T-helper 1 cell treated with Interleukin-12 subunit alpha and Interleukin-12 subunit beta and Interleukin-4 antibody, amounts not matched to agents 30 ng/mL and 1 ng/mL, for 36 hours (primary cell): ENCODE results near the gene VAV2. TPM values are rescaled to one million over a fixed set of nuclear protein-coding genes. Genes with fewer than 3 reads are reported as not detected.

ENCODE experiments used
- intact Hi-C: fragments of 100-400 bp; cut with micrococcal nuclease; formaldehyde crosslinking; loops from one replicate; pipeline ENCODE4 v1.15.1; 2024
- total RNA-seq: library from RNA; stranded (reverse); gene quantifications from 2 replicates; pipeline ENCODE4 v1.2.3, GENCODE V29; 2022

VAV2 gene
- total RNA-seq, 1 donor from 2014 or later = 3.1 TPM

DNA sequence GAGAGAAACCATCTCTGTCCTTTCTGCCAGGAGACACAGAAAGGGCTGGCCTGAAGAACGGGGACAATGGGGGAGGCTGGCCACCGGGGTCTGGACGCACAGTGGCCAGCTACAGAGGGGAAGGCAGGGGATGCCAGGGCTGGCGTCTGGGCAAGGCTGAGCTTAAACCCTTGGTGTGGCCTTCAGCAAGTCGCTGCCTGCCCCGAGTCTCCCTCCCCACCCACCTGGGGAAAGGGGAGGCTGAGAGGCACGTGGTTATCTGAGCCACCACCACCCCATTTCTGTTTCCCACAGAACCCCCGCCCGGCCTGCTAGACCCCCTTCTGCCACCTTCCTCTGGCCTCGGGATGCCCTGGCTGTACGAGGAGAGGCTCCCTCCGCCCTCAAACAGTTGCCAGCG, 115.3 kb downstream of the VAV2 start:
- intact Hi-C loops = no loop called here

DNA sequence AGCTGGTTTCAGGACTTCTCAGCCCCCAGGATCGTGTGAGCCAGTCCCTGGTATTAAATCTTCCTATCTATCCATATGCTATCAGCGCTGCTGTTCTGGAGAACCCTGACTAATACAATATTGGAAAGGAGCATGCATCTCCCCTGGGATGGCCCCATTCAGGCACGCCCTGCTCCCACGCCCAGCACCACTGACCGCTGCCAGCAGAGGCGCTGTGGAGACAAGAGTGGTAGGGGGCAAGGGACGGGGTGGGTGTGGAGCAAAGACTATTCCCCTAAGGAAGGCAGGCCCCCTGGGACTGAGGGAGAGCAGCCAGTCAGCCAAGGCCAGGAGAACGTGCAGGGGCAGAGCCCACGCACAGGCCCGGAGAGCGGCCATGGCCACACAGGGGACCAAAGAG, 116.0 kb downstream of the VAV2 start:
- intact Hi-C loops = no loop called here

DNA sequence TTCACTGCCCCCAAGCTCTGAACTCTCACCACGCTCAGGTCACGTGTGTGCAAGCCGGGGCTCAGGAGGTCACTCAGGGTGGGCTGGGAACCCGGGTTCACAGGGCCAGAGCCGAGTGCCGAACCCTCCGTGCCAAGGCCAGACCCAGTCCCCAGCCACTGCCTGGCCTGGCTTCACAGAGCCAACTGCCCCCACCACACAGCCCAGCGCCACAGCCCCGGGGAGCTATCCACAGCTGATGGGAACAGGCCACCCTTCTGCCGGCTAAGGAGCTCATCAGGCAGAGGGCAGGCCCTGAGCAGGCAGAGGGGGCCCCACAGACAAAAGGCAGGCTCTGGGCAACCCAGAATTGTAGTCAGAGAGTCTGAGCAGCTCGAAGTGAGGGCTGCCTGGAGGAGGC, 117.0 kb downstream of the VAV2 start:
- intact Hi-C loops = no loop called here

DNA sequence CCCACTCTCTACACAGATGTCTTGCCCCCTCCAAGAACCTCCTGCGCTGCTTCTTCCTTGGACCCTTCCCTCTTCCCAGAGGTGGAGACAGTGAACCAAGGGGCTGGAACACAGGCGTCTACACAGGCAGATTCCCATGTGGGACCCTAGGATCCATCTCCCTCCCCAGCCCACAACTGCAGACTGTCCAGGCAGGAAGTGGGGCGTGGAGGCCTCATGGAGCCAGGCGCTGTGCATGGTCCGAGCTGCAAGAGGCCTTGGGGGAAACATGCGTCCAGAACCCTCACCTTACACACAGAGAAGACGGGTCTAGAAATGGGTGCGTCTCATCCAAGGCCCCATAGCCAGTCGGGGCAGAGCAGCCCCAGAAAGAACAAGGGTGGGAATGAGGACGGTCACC, 117.5 kb downstream of the VAV2 start:
- intact Hi-C loops = no loop called here

DNA sequence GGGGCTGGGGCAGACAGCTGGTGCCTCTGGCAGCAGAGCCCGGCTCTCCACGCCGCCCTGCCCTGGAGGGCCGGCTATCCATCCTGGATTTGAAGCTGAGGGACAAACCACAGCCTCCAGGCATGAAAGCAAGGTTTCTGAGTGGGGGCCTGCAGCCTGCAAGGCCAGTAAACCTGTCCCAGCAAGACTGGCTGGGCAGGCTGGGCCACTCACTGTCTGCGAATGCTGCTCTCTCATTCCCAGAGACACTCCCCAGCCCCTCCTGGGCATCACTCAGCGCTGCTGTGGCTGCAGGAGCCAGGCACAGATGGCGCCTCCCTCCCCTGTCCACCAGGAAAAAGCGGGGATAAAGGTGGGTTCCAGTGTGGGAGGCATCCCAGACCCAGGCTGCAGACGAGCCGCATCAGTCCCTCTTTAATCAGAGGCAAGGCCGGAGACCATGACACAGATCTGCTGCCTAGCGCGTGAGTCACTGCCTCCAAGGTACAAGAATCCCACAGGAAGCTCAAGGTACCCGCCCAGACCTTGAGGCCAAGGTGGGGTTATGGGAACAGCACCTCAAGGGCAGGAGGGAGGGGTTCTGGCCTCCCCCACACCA, 118.0 kb downstream of the VAV2 start:
- intact Hi-C loops = no loop called here

DNA sequence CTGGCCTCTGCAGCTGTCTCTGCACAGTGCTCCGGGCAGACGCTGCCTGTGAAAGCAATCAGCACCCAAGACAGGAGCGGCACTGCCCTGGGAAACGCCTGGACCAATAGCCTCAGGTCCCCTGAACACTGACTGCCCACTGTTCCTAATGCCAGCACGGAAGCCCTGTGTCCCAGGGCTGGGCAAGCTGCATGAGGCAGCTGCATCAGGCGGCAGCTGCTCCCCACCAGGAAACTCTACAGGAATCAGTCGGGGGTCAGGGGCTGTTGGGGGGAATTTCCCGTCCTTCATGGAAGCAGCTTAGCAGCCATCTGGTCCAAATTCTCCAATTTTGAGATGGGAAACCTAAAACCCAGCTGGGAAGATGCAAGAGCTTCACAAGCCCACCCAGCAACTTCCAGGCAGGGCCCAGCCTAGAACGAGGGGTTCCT, 118.6 kb downstream of the VAV2 start:
- intact Hi-C loops = no loop called here

DNA sequence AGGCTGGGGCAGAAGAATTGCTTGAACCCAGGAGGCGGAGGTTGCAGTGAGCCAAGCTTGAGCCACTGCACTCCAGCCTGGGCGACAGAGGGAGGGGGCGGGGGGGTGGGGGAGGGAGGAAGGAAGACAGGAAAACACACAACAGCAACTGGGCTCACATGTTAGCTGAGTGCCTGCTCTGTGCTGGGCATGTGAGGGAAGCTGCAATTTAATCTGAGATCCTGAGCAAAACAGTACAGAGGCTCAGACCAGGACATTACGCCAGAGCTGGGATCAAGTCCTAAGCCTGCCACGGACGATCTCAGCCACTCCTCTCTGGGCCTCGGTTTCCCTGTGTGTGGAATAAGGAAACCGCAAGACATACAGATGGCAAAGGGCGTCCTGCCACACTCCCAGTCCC, 119.1 kb downstream of the VAV2 start:
- intact Hi-C loops = no loop called here

DNA sequence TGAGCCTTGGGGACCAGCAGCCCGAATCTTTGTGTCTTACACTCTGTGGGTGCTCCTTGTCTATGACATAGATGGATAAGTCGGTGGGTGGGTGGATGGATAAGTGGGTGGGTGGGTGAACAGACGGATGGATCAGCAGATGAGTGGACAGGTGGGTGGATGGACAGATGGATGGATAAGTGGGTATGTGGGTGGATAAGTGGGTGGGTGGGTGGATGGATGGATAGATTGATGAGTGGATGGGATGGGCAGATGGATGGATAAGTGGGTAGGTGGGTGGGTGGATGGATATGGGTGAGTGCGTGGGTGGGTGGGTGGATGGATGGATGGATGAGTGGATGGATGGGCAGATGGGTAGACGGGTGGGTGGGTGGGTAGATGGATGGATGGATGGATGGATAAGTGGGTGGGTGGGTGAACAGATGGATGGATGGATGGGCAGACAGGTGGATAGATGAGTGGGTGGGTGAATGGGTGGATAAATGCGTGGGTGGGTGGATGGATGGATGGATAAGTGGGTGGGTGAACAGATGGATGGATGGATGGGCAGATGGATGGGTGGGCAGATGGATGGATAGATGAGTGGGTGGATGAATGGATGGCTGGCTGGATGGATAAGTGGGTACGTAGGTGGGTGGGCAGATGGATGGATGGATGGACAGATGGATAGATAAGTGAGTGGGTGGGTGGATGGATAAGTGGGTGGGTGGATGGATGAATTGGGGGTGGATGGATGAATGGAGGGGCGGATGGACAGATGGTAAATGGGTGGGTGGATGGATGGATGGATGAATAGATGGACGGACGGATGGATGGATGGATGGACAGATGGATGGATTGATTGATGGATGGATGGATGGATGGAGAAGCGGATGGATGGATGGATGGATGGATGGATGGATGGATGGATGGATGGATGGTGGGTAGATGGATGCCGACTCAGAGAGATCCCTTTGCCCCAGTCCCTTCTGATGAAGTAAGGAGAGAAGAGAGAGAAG, 121.2 kb downstream of the VAV2 start:
- intact Hi-C loops = no loop called here

DNA sequence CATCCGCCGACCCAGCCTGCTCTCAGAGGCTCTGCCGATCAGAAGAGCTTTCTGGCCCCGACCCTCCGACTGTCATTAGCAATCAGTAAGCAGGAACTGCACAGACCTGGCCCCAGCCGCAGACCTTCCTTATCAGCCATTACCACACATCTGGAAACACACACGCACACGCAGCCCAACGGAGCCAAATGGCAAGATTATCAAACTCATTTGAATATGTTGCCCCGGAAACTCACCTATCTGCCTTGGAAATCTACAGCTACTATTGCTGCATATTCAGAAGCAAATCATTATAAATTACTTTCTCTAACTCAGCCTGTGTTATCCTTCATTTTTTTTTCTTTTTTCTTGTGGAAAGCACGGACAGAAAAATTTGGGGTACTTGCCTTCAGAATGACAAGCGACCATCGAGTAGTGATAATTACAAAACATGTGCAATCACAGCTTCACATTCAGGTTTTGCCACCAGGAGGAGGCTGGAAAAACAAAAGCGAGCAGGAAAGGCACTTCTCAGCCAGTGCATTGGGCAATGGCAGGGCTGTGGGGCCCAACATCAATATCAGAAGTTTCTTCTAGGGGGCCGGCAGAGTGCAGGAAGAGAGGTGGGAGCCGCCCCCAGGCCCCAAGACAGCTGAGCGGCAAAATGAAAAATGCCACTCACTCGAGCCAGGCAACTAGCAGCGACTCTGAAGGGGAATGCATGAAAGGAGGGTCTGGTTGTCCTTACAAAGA, 122.3 kb downstream of the VAV2 start:
- intact Hi-C loops = no loop called here

DNA sequence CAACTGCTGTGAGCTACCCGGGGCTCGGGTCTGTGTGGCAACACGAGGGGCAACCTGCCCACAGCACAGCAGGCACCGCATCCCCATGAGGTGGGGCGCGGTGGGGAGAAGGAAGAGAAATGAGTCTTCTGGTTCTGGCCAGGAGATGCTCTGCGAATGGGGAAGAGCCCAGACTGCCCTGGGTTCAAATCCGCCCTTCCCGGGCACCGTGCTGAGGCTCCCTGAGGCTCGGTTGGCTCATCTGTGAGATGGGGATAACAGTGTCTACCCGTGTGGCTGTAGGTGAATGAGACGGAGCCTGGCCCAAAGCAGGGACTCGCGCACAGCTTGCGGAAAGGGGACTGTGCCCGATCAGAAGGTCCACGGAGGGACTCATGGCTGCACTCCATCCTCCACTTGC, 123.9 kb downstream of the VAV2 start:
- intact Hi-C loops = no loop called here

DNA sequence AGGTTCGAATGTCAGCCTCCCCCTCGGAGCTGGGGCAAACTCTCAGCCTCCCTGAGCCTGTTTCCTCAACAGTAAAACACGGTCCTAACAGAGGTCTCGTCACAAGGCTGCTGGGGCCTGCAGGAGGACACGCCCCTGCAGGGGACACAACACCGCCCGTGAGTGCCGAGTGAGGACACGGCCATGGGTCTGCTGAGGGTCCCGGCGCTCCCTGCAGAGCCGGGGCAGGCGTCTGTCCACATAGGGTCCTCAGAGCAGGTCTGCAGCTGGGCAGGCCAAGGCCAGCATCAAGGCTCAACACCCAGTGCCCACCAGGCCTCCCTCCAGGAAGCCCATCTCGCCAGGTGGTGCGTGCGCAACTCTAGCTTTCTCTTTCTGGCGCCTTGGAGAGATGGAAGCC, 125.2 kb downstream of the VAV2 start:
- intact Hi-C loops = no loop called here

DNA sequence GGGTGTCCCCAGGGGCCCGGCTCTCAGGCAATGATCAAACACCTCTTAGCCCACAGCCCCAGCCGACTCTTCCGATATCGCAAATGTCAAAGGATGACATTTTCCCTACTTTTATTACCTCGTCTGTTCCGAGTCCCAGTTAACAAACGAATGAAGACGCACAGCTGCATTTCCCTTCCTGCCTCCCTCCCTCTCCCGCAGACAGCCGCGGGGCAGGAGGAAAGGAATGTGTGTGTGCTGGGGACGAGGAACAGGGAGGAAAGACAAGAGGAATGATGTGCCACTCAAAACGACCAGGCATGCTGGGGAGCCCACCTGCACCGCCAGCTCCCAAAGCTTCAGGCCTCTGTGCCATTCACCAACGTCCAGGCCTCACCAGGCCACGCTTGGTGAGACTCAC, 128.1 kb downstream of the VAV2 start:
- intact Hi-C loops = no loop called here

DNA sequence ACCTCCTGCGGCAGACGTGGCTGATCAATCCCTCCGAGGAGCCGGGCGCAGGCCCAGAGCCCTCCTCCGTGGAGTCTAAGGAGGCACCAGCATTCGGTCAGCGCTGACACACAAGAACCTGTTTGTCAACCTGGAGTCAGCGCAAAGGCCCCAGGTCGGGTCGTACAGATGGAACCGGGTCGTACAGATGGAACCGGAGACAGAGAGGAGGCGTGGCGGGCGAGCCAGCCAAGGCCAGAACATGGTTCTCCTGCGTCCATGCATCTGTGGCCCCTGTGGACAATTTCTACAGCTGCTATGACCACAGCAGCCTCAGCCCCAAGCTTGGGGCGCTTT, 128.9 kb downstream of the VAV2 start:
- intact Hi-C loops = no loop called here

DNA sequence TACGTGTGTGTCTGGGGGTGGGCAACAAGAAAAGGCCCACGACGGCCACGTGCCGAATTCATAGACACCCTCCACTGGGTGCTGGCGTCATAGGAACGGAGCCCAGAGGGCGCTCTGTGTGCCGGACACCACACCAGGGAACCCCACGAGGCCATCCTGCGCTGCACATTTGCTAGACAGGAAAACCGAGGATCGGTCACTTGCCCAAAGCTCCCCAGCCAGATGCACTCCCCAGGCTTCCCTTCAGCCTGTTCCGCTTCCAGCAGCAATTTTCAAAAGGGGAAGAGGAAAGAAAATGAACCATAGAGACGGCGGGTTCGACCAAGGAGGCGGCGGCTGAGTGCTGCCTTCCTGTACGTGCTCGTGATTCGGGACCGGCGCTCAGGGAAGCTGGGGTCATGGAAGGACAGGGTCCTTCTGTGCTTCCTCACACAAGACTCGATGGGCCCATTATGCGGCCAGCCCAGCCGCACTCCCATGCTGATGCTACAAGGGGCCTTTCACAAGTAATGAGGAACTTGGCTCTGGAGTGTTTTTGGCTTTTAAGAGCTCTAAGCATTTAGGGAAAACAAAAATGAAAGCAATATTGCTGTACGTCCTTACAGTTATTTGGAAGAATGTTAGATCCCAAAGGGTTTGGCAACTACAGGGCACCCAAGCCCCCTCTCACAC, 129.4 kb downstream of the VAV2 start:
- intact Hi-C loops = no loop called here

DNA sequence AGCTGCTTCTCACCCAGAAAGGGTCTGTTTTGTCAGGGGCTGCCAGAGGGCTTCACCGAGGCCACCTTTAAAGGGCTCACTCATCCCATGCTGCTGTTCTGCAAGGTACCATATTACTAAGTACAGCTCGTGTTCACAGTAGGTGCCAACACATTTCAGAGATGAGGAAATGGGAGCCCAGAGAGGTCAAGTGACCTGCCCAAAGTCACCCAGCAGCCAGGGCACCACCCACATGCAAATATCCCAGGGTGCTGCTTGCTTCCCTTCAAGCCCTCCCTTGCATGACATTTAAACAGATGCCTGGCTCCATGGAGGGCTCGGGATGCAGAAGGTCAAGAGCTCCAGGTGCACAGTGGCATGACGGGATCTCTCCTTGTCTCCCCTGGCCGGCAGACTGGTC, 130.4 kb downstream of the VAV2 start:
- intact Hi-C loops = no loop called here

DNA sequence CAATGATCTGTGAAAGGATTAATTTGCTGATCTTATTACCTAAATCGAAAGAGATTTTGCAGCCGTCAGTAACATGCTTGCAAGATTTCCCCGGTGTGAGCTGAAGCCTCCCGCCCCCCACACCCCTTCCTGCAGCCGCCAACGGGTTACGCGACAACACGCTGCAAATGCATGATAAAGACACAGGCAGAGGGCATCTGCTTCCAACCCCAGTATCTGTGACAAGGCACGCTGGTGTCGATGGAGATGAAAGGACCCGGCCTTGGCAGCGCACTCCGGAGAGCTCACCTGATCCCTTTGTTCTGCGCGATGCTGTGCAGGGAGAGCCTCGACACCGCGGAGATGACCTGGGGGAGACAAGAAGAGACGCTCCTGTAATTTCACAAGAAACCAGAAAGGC, 131.0 kb downstream of the VAV2 start:
- intact Hi-C loops = no loop called here

DNA sequence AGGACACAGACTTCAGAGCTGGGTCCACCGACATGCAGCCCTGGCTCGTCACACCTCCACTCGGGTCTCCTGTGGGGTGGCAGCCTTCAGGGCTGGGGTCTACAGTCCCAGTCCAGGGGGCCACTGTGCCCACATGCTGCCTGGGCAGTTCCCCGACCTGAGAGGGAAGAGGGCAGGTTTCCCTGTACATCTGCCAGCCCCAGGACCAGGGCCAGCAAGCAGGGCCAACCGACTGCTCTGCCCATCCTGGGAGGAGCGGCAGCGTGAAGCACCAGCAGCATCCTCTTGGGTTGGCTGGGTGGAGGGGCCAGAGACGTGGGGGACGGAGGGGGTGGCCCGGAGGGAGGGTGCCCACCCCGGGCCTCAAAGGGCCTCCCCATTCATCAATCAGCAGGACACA, 133.4 kb downstream of the VAV2 start:
- intact Hi-C loops = no loop called here

DNA sequence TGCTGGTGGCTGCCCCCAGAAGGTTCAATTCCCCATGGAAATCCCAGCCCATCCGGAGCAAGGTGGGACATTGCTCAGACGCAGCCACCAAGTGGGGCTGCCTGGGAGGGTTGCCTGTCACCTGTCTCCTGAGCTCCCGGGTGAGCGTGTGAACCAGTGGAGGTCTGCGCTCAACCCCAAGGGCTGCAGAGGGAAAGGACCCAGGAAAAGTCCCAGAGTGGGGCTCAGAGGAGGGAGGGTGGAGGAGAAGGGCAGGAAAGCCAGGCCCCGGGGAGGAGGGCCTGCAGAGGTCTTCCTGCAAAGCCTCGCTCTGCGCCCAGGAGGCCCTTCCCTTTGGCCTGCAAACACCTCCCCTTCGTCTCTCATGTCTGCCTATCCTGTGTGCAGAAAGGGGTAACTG, 134.5 kb downstream of the VAV2 start:
- intact Hi-C loops = no loop called here

DNA sequence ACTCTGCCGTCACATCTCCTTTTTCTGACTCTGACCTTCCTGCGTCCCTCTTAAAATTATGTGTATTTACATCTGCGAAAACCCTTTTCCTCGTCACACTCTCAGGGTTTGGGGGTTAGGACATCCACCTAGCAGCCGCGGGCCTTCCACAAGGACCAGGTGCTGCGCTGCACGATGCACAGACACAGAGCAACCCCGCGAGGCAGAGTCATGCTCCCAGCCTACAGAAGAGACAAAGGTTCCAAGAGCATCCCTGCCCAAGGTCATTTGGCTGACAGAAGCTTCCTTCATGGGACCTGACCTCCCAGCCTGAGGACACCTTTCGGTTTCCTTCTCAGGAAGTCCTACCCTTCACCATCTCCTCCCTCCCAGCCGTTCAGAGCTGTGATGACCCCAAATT, 135.3 kb downstream of the VAV2 start:
- intact Hi-C loops = no loop called here

DNA sequence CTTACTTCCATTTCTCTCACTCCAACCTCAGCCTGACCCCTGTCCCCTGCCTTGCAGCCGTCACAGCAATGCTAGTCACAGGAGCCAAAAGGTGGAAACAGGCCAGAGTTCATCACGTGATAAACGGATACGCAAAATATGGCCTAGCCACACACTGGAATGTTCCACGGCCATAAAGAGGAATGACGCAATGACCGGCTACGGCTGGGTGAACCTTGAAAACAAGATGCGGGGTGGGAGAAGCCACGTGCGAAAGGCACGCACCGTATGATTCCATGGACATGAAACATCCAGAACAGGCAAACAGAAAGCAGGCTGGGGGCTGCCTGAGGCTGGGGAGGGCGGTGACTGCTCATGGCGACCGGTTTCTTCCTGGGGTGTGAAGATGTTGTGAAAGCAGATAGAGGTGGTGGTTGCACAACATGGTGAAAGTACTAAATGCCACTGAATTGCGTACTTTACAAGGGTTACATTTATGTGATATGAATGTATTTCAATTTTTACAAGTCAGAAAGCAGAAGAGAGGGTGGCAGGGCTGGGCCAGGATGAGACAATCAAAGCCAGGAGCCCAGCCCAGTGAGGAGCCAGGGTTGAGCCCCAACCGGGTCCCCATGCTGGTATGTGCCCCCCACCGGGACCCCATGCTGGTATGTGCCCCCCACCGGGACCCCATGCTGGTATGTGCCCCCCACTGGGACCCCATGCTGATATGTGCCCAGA, 136.2 kb downstream of the VAV2 start:
- intact Hi-C loops = no loop called here

DNA sequence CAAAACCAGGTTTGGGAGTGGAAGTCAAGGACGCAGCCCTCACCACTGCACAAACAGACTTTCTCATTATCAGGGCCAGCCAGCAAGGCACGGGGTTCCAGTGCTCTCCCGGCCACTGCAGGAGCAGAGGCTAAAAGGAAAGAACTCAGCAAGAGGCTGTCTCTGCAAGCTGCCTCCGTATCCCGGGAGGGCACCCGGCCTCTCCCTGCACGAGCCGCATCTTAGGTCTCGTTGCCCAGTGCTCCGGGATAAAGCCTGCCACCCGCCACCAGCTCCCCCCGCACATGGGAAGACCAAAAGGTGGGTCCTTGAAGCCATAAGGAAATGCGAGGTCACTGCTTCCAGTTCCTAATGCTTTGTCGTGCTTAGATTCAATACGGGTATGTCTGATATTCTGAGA, 136.8 kb downstream of the VAV2 start:
- intact Hi-C loops = no loop called here
